ENCODE results near the gene TLE4. TPM values are rescaled to one million over a fixed set of nuclear protein-coding genes. Genes with fewer than 3 reads are reported as not detected.

The TLE4 gene
- total RNA-seq, 2 donors from 2014 or later: 9.7 to 130 TPM

GRCh38 chr9:79619930-79620329 is 48.2 kb downstream of the TLE4 start:
- no peak for DNase-seq (ENCODE audit: low spot score)
- Histone ChIP-seq H3K27ac (no peak overlapping the region), H3K4me1 (replicated peaks) (no peaks in the 10 kb centered on the region), H3K36me3 (no peaks in the 10 kb centered on the region), H3K9me3 (no peaks in the 10 kb centered on the region), H3K27me3 (replicated peaks; ENCODE audit: insufficient read depth) (no peaks in the 10 kb centered on the region), H3K4me3 (no peak overlapping the region)
- no peak for TF ChIP-seq CTCF (IDR thresholded peaks at IDR 0.05)
- no peak for TF ChIP-seq POLR2AphosphoS5 (IDR thresholded peaks at IDR 0.05)
- TF ChIP-seq POLR2A (IDR thresholded peaks at IDR 0.05): no peak
- intact Hi-C loops (cut with DNase I): no loop called here

- intact Hi-C loops (cut with DNase I): no loop called here
Observed at GRCh38 chr9:79621916-79622575, 50.3 kb downstream of the TLE4 start.

GRCh38 chr9:79623799-79624721 is 52.3 kb downstream of the TLE4 start:
- no peaks in the 10 kb centered on the region for H3K36me3 ChIP-seq
- intact Hi-C loops (cut with DNase I): no loop called here
- H3K9me3 ChIP-seq: no peaks in the 10 kb centered on the region
- WGBS: 61% methylated on average over 6 of the region's 6 CpGs
- no peaks in the 10 kb centered on the region for H3K27me3 ChIP-seq (replicated peaks; ENCODE audit: insufficient read depth)
- DNase-seq (ENCODE audit: low spot score): no peak
- H3K27ac ChIP-seq: no peak overlapping the region
- no peak overlapping the region for H3K4me3 ChIP-seq
- no peaks in the 10 kb centered on the region for H3K4me1 ChIP-seq (replicated peaks)
- no peak for TF ChIP-seq POLR2AphosphoS5 (IDR thresholded peaks at IDR 0.05)
- no peak for TF ChIP-seq POLR2A (IDR thresholded peaks at IDR 0.05)
- no peak for TF ChIP-seq CTCF (IDR thresholded peaks at IDR 0.05)

More at GRCh38 chr9:79621916-79622575, 50.3 kb downstream of the TLE4 start:
- no peak for DNase-seq (ENCODE audit: low spot score)
- Histone ChIP-seq H3K4me1 (replicated peaks) (no peaks in the 10 kb centered on the region), H3K4me3 (no peak overlapping the region), H3K36me3 (no peaks in the 10 kb centered on the region), H3K27me3 (replicated peaks; ENCODE audit: insufficient read depth) (no peaks in the 10 kb centered on the region), H3K27ac (no peak overlapping the region), H3K9me3 (no peaks in the 10 kb centered on the region)
- TF ChIP-seq CTCF (IDR thresholded peaks at IDR 0.05) (no peak), POLR2A (IDR thresholded peaks at IDR 0.05) (no peak), POLR2AphosphoS5 (IDR thresholded peaks at IDR 0.05) (no peak)

- Histone ChIP-seq H3K27ac (no peak overlapping the region), H3K27me3 (replicated peaks; ENCODE audit: insufficient read depth) (no peaks in the 10 kb centered on the region), H3K9me3 (no peaks in the 10 kb centered on the region), H3K4me3 (no peak overlapping the region), H3K36me3 (no peaks in the 10 kb centered on the region), H3K4me1 (replicated peaks) (no peaks in the 10 kb centered on the region)
- no peak for DNase-seq (ENCODE audit: low spot score)
- 77% methylated on average over 2 of the region's 2 CpGs for WGBS
- TF ChIP-seq CTCF (IDR thresholded peaks at IDR 0.05): no peak
- TF ChIP-seq POLR2AphosphoS5 (IDR thresholded peaks at IDR 0.05): no peak
- no peak for TF ChIP-seq POLR2A (IDR thresholded peaks at IDR 0.05)
- intact Hi-C loops (cut with DNase I): no loop called here
Observed at GRCh38 chr9:79629721-79630120, 58.0 kb downstream of the TLE4 start.

Measured in prostate gland (tissue), 2 donors.